ENCODE results near the gene UCN. TPM values are rescaled to one million over a fixed set of nuclear protein-coding genes. Genes with fewer than 3 reads are reported as not detected.

UCN gene
- total and polyA plus RNA-seq, 2 donors (not counting 1 experiment from before 2014, with no cell fraction given): 3.6 to 4.5 TPM

DNA sequence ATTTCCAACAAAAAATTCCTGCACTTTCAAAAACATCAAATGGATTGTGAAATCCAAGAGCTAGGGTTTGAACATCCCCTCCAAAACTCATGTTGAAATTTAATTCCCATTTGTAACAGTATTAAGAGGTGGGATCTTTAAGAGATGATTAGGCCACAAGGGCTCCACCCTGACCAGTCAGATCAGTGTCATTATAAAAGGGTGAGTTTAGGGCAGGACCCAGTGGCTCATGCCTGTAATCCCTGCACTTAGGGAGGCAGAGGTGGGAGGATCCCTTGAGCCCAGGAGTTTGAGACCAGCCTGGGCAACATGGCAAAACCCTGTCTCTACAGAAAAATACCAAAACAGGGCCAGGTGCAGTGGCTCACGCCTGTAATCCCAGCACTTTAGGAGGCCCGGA is 39.4 kb upstream of the UCN start:
- ChIA-PET CTCF (interaction anchor here (0.6 kb wide), 1 partner anchor 44 kb away, joined by 5 read pairs; no protein-coding TSS in a partner anchor), POLR2A (interaction anchor here (0.7 kb wide), 1 partner anchor 9 kb away, joined by 3 read pairs; no protein-coding TSS in a partner anchor)
- Histone ChIP-seq H3K27me3 (replicated peaks in 1 of 4; ENCODE audit: control extremely low read depth in 1 of 4, control insufficient read depth in 3 of 4, insufficient read depth in 4 of 4, low read length in 3 of 4) (no peaks in the 10 kb centered on the region), H2AFZ (ENCODE audit: insufficient read depth, low read depth, low read length, poor library complexity, severe bottlenecking) (no peak overlapping the region), H3K4me3 (ENCODE audit: control extremely low read depth in 1 of 5, extremely low read depth in 1 of 5, insufficient read depth in 1 of 5, low read depth in 2 of 5, low read length in 4 of 5) (no peak overlapping the region), H3K36me3 (replicated peaks in 1 of 2; ENCODE audit: control extremely low read depth in 1 of 2, control insufficient read depth in 1 of 2, extremely low read depth in 1 of 2, insufficient read depth in 2 of 2, low read length in 1 of 2) (peaks cover 0 to 20% of the 10 kb centered on the region in 2 experiments), H3K9me3 (ENCODE audit: control extremely low read depth in 1 of 3, control insufficient read depth in 2 of 3, insufficient read depth in 1 of 3, low read length in 2 of 3) (no peaks in the 10 kb centered on the region), H4K20me1 (ENCODE audit: control insufficient read depth, insufficient read depth, low read length, poor library complexity, severe bottlenecking) (peaks cover 81% of the 10 kb centered on the region), H3K4me1 (ENCODE audit: control insufficient read depth in 2 of 2, insufficient read depth in 2 of 2, low read length in 2 of 2) (no peaks in the 10 kb centered on the region), H3K4me2 (replicated peaks; ENCODE audit: low read depth, low read length, poor library complexity, severe bottlenecking) (no peak overlapping the region), H3K79me2 (ENCODE audit: control insufficient read depth, insufficient read depth, low read length) (peaks cover 95% of the 10 kb centered on the region), H3K9ac (ENCODE audit: low read length) (no peak overlapping the region), H3K27ac (ENCODE audit: low read length in 2 of 2) (no peak overlapping the region)
- Mint-ChIP-seq H3K4me1 (peaks cover 24% of the 10 kb centered on the region), H3K27me3 (no peaks in the 10 kb centered on the region), H3K9me3 (ENCODE audit: insufficient read depth) (no peaks in the 10 kb centered on the region), H3K4me3 (no peak overlapping the region), H3K27ac (no peak overlapping the region)
- DNase-seq: no peak
- TF ChIP-seq EZH2 (IDR thresholded peaks at IDR 0.05; ENCODE audit: borderline replicate concordance, insufficient read depth, low read depth, low read length, poor library complexity, severe bottlenecking) (no peak), CTCF (IDR thresholded peaks at IDR 0.05) (no peak)
- 96% methylated on average over 2 of the region's 2 CpGs for WGBS (ENCODE audit: insufficient coverage)
- no peak for ATAC-seq (ENCODE audit: low read depth)
- intact Hi-C loops (cut with micrococcal nuclease): no loop called here

GRCh38 chr2:27336173-27336572 is 27.9 kb upstream of the UCN start:
- ATAC-seq (ENCODE audit: low read depth) (no peak), DNase-seq (no peak)
- Histone ChIP-seq H3K4me3 (ENCODE audit: control extremely low read depth in 1 of 5, extremely low read depth in 1 of 5, insufficient read depth in 1 of 5, low read depth in 2 of 5, low read length in 4 of 5) (no peak overlapping the region), H3K9ac (ENCODE audit: low read length) (no peak overlapping the region), H3K9me3 (ENCODE audit: control extremely low read depth in 1 of 3, control insufficient read depth in 2 of 3, insufficient read depth in 1 of 3, low read length in 2 of 3) (no peaks in the 10 kb centered on the region), H3K4me2 (replicated peaks; ENCODE audit: low read depth, low read length, poor library complexity, severe bottlenecking) (no peak overlapping the region), H3K36me3 (replicated peaks in 1 of 2; ENCODE audit: control extremely low read depth in 1 of 2, control insufficient read depth in 1 of 2, extremely low read depth in 1 of 2, insufficient read depth in 2 of 2, low read length in 1 of 2) (peaks cover 17 to 57% of the 10 kb centered on the region in 2 experiments), H3K4me1 (ENCODE audit: control insufficient read depth in 2 of 2, insufficient read depth in 2 of 2, low read length in 2 of 2) (no peaks in the 10 kb centered on the region), H2AFZ (ENCODE audit: insufficient read depth, low read depth, low read length, poor library complexity, severe bottlenecking) (no peak overlapping the region), H4K20me1 (ENCODE audit: control insufficient read depth, insufficient read depth, low read length, poor library complexity, severe bottlenecking) (no peaks in the 10 kb centered on the region), H3K79me2 (ENCODE audit: control insufficient read depth, insufficient read depth, low read length) (no peaks in the 10 kb centered on the region), H3K27ac (ENCODE audit: low read length in 2 of 2) (no peak overlapping the region), H3K27me3 (replicated peaks in 1 of 4; ENCODE audit: control extremely low read depth in 1 of 4, control insufficient read depth in 3 of 4, insufficient read depth in 4 of 4, low read length in 3 of 4) (no peaks in the 10 kb centered on the region)
- H3K4me1 Mint-ChIP-seq: no peaks in the 10 kb centered on the region
- ChIA-PET POLR2A (no interaction called here), CTCF (interaction anchor here (0.9 kb wide), 1 partner anchor 33 kb away, joined by 3 read pairs; no protein-coding TSS in a partner anchor)
- H3K27me3 Mint-ChIP-seq: no peaks in the 10 kb centered on the region
- H3K27ac Mint-ChIP-seq: no peak overlapping the region
- H3K9me3 Mint-ChIP-seq (ENCODE audit: insufficient read depth): no peaks in the 10 kb centered on the region
- H3K4me3 Mint-ChIP-seq: no peak overlapping the region
- 95% methylated on average over 4 of the region's 7 CpGs for WGBS (ENCODE audit: insufficient coverage)
- TF ChIP-seq CTCF (IDR thresholded peaks at IDR 0.05): no peak
- TF ChIP-seq EZH2 (IDR thresholded peaks at IDR 0.05; ENCODE audit: borderline replicate concordance, insufficient read depth, low read depth, low read length, poor library complexity, severe bottlenecking): no peak
- intact Hi-C loops (cut with micrococcal nuclease): no loop called here
